Activated CD4-positive, alpha-beta T cell treated with anti-CD3 and anti-CD28 coated beads for 36 hours (primary cell): ENCODE measurements around the gene LRRC8D. TPM values are rescaled to one million over a fixed set of nuclear protein-coding genes. Genes with fewer than 3 reads are reported as not detected.

Experiments used
- ATAC-seq: fragments of 200-7000 bp; cut with Tn5 transposase; one replicate; pipeline ENCODE4 v1.10.0; 2021; ENCODE audit warnings: mild to moderate bottlenecking, moderate library complexity
- CTCF ChIA-PET: fragments of 350-600 bp; sonication (Branson Sonifier 250); formaldehyde crosslinking; loops from one replicate; lab custom pipeline; 2021; ENCODE audit warnings: antibody characterized with exemption; lab: Charles Lee
- POLR2A ChIA-PET: fragments of 350-600 bp; sonication (Branson Sonifier 250); formaldehyde crosslinking; loops from one replicate; lab custom pipeline; 2021; ENCODE audit warnings: antibody characterized with exemption, inconsistent platforms; lab: Charles Lee
- DNase-seq: peaks from one replicate; pipeline ENCODE4 v3.0.0-alpha.2; 2020
- H3K27ac Mint-ChIP-seq: one replicate; pipeline ENCODE4 v1.8.0; 2021; ENCODE audit warnings: mixed read lengths
- H3K27me3 Mint-ChIP-seq: one replicate; pipeline ENCODE4 v1.8.0; 2021; ENCODE audit warnings: mixed read lengths
- H3K36me3 Mint-ChIP-seq: one replicate; pipeline ENCODE4 v1.8.0; 2021; ENCODE audit warnings: low read depth, mixed read lengths
- H3K4me1 Mint-ChIP-seq: one replicate; pipeline ENCODE4 v1.8.0; 2021; ENCODE audit warnings: mixed read lengths
- H3K4me3 Mint-ChIP-seq: one replicate; pipeline ENCODE4 v1.8.0; 2021; ENCODE audit warnings: mild to moderate bottlenecking, moderate library complexity, mixed read lengths
- H3K9me3 Mint-ChIP-seq: one replicate; pipeline ENCODE4 v1.8.0; 2021; ENCODE audit warnings: low read depth, mixed read lengths
- intact Hi-C, 2 experiments: fragments of 100-400 bp; cut with DNase I in 1 of 2; cut with micrococcal nuclease in 1 of 2; formaldehyde crosslinking; loops; one replicate each; pipeline versions ENCODE4 v1.14.2 to v1.15.1; 2022 to 2024; cut with DNase I, micrococcal nuclease
- total RNA-seq, 2 experiments: library from RNA; stranded (reverse); gene quantifications; one replicate each; pipeline ENCODE4 v1.2.3, GENCODE V29; 2021

Gene LRRC8D
- total RNA-seq, 2 experiments from 2014 or later: 24.3 to 30.0 TPM

DNA sequence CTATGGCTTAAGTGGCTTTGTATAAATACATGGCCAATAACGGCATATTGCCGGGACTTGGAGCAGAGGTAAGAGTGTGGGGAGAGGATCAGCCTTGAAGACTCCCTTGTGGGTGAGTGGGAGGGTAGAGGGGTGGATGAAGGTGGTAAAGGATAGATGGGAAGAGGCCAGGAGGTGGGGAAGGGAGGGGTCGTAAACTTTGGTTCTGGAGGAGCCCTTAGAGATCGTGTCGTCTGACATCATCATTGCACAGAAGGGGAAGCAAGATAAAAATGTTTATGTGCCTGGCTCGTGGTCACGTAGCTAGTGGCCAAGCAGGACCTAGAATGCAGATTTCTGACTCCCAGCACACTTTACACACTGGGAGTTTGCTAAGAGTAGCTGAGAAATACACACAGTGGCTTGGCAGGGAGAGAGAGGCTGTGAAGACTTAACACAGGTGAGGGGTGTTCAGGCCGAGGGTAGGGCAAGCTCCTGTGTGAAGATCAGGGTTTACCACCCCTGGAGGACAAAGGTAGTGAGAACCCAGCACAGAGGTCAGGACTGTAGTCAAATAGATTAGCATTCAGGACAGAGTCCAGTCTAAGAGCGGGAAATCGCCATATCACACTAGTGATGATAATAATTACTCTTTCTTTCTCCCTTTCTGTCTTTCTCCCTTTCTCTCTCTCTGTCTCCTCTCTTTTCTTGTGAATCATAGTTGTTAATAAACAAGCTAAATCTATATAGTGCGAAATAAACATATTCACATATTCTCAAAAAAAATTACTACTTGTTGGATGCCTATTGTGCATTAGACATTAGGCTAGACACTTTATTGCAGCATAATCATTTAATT lies 75.5 kb downstream of the LRRC8D start:
- ATAC-seq: no peak
- DNase-seq: no peak
- Mint-ChIP-seq H3K9me3 (no peaks in the 10 kb centered on the region), H3K36me3 (peaks cover 16% of the 10 kb centered on the region), H3K4me3 (no peak overlapping the region), H3K4me1 (peaks cover 30% of the 10 kb centered on the region), H3K27ac (no peak overlapping the region), H3K27me3 (no peaks in the 10 kb centered on the region)
- ChIA-PET POLR2A (no interaction called here), CTCF (interaction anchor here (0.8 to 1.0 kb wide), 2 partner anchors 12 kb away, joined by 3 read pairs; no protein-coding TSS in a partner anchor)
- intact Hi-C loops: no loop called here

DNA sequence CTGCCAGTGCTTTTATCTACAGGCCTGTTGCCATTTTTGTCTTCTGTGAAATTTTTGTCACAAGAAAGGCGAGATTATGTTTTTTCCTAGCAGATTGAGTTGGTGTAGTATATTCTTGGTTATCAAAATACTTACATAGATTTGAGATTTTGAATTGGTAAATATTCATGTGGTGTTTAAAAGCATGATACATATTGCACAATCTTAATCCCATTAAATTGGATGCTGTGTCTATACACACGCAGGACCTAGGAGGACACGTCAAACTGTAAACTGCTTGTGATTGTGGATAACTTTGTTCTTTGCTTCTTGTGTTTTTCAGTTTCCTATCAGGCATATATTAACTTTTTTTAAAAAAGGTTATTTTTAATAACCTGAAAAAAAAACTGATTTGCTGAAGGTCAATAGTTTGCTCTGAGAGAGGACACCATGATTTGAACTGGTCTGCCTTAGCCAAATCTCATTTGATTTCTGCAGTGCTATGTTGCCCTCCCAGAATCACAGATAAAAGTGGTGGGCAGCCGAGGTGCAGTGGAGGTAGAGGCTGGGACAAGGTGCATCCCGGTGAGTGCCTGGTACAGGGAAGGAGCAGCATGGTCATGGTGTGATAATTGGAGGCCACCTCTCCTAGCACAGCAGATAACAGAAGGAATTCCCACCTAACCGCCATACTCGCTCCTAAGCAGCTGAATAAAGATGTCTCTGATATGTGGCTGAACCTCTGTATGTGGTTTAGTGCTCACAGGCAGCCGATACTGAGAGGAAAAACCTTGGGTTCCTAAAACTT lies 76.7 kb downstream of the LRRC8D start:
- POLR2A ChIA-PET: no interaction called here
- Mint-ChIP-seq H3K36me3 (peaks cover 10% of the 10 kb centered on the region), H3K27me3 (no peaks in the 10 kb centered on the region), H3K9me3 (no peaks in the 10 kb centered on the region), H3K4me3 (no peak overlapping the region), H3K27ac (no peak overlapping the region), H3K4me1 (peaks cover 29% of the 10 kb centered on the region)
- CTCF ChIA-PET: no interaction called here
- DNase-seq: no peak
- no peak for ATAC-seq
- intact Hi-C loops: no loop called here

DNA sequence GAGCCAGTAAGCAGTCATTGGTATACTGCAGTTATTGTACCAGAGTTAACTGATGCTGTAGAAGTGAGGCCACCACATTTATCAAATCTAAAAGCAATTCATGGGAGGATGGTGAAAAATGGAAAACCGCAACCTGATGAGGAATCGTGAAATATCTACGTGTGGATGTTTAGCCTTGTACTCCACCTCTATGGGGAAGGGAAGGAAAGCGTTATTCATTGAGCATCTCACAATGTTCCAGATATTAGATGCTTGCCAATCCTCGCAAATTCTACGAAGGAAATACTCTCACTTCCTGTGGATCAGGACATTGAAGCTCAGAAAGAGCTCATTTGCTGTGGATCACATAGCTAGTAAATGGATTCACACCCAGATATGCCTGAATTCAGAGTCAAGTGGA lies 77.3 kb downstream of the LRRC8D start:
- no peak overlapping the region for H3K27ac Mint-ChIP-seq
- peaks cover 32% of the 10 kb centered on the region for H3K4me1 Mint-ChIP-seq
- no peak overlapping the region for H3K4me3 Mint-ChIP-seq
- H3K27me3 Mint-ChIP-seq: no peaks in the 10 kb centered on the region
- no peak for DNase-seq
- ChIA-PET POLR2A (no interaction called here), CTCF (no interaction called here)
- no peak for ATAC-seq
- H3K9me3 Mint-ChIP-seq: no peaks in the 10 kb centered on the region
- H3K36me3 Mint-ChIP-seq: peaks cover 11% of the 10 kb centered on the region
- intact Hi-C loops: no loop called here

DNA sequence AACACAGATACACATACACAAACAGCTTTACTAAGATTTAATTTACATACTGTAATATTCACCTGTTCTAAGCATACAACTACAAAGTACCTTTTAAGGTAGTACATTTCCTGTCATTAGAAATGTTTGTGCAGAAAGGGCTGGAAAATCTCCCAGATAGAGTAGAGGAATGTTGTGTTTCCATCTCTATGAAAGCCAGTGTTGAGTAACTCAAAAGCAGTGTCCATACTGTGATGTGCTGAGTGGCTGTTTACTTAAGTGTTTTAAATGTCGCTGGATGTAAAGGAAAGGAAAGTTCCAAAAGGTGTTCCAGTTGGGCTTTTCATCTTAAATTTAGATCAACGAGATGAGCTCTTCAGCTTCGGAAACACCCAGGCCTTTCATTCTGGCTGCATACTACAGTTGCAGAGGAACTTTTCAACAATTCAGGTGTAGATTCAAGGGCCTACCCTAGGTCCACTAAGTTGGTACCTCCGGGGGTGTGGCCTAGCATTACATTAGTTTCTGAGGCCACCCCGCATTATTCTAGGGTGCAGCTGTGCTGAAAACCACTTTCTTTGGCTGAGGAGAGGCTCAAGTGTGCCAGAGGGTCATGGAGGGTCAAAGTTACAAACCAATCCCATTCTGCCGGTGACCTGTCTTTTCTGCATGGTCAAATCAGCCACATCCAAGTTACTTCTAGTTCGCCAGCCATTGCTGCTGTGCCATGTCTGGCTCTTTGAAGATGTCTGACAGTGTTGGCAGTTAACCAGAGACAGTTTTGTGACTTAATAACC lies 78.1 kb downstream of the LRRC8D start:
- H3K36me3 Mint-ChIP-seq: peaks cover 14% of the 10 kb centered on the region
- ChIA-PET CTCF (interaction anchor here (1.0 kb wide), 1 partner anchor 102 kb away, joined by 3 read pairs; no protein-coding TSS in a partner anchor), POLR2A (no interaction called here)
- H3K9me3 Mint-ChIP-seq: no peaks in the 10 kb centered on the region
- DNase-seq: no peak
- H3K27ac Mint-ChIP-seq: no peak overlapping the region
- no peak for ATAC-seq
- H3K27me3 Mint-ChIP-seq: no peaks in the 10 kb centered on the region
- intact Hi-C loops: no loop called here
- H3K4me3 Mint-ChIP-seq: no peak overlapping the region
- peaks cover 39% of the 10 kb centered on the region for H3K4me1 Mint-ChIP-seq

DNA sequence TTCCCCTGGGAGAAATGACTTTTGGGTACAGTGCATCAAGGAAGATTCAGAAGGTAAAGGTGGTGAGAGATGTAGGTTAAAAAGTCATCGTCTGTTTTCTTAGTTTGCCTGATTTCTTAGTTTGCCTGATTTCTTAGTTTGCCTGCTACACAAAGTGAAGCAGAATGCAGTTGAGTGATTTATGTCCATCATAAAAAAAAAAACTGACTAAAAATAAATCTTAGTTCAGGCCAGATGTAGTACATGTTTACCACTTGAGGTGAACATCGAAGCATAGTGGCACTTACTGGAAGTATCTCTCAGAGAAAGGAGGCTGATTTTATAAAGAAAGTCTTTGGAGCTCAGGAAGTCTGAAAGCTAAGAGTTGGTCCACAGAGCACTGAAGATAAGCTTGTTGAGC lies 79.5 kb downstream of the LRRC8D start:
- H3K27me3 Mint-ChIP-seq: no peaks in the 10 kb centered on the region
- H3K36me3 Mint-ChIP-seq: peaks cover 14% of the 10 kb centered on the region
- intact Hi-C loops: no loop called here
- H3K9me3 Mint-ChIP-seq: no peaks in the 10 kb centered on the region
- peaks cover 43% of the 10 kb centered on the region for H3K4me1 Mint-ChIP-seq
- ChIA-PET POLR2A (no interaction called here), CTCF (interaction anchor here (1.1 kb wide), 1 partner anchor 96 kb away, joined by 4 read pairs; no protein-coding TSS in a partner anchor)
- ATAC-seq (no peak), DNase-seq (no peak)
- H3K27ac Mint-ChIP-seq: no peak overlapping the region
- no peak overlapping the region for H3K4me3 Mint-ChIP-seq

DNA sequence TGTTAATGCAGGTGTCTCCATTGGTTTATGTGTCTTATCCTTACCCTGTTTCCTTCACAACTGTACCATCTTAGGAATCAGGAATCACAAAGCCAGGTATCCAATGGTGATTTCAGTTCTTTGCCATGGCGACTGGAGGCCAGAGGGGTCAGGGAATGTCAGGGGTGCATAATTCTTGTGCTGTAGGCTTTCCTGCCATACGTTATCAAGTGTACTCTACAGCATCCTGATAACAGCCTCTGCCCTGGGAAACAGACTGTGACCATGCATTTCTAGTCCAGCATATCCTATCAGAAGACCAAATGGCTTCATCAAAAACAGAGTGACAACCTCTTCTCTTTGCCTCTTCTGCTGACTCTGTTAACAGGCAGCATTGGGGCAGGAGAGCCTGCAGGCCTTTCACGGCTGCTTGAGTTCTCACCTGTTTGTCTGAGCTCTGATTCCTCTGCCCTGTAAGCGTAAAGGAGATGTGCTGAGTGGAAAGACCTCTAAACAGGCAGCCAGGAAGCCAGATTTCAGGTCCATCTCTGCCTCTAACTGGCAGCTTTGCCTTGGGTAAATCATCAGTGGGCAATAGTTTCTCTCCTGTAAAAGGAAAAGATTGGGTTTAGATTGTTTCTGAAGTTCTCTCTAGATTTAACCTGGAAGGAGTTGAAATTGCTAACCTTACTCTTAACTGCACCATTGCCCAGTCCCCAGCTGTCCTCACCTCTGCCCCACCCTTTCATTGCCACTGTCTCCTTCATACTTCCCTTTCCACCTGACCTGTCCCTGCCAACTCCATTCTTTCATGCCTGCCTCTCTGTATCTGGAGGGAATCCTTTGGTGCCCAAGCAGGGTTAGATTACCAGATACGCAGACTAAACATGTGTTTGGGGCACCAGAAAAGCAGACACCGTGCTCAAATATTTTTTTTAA lies 80.2 kb downstream of the LRRC8D start:
- Mint-ChIP-seq H3K36me3 (peaks cover 12% of the 10 kb centered on the region), H3K4me1 (peaks cover 47% of the 10 kb centered on the region), H3K27me3 (no peaks in the 10 kb centered on the region), H3K4me3 (no peak overlapping the region), H3K9me3 (no peaks in the 10 kb centered on the region), H3K27ac (no peak overlapping the region)
- ChIA-PET CTCF (interaction anchor here (1.0 to 1.1 kb wide), 2 partner anchors 96 to 100 kb away, joined by 3 to 4 read pairs; no protein-coding TSS in a partner anchor), POLR2A (no interaction called here)
- ATAC-seq: no peak
- intact Hi-C loops: no loop called here
- DNase-seq: no peak

DNA sequence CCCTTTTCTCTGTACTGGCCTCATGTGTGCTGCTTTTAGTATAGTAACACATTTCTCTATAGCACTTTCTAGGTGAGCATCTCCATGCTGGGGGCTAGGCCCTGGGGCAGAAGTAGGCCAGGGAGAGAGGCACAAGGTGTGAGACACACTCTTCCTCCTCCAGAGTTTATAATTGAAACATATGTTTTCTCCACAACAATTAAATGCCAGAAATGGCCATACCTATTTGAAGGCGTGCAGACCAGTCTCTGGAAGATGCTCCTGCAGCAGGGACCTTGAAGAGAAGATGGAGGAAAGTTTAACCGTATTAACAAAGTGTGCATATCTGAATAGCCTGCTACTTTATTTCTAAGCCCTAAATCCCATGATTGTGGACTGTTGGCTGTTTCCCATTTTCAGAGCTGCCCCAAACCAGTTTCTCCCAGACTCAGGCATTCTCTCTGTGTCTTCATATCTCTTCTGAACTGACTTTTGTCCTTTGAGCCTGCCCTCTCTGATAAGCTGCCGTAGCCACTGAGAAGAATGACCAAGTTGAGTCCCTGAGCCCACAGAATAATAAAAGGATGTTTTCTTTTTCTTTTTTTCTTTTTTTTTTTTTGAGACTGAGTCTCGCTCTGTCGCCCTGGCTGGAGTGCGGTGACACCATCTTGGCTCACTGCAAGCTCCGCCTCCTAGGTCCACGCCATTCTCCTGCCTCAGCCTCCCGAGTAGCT lies 81.3 kb downstream of the LRRC8D start:
- intact Hi-C loops: no loop called here
- Mint-ChIP-seq H3K36me3 (peaks cover 18% of the 10 kb centered on the region), H3K9me3 (no peaks in the 10 kb centered on the region), H3K4me1 (peaks cover 58% of the 10 kb centered on the region), H3K4me3 (no peak overlapping the region), H3K27me3 (no peaks in the 10 kb centered on the region), H3K27ac (no peak overlapping the region)
- DNase-seq (no peak), ATAC-seq (no peak)
- POLR2A ChIA-PET: no interaction called here
- CTCF ChIA-PET: interaction anchor here (0.6 kb wide), 1 partner anchor 122 kb away, joined by 4 read pairs; no protein-coding TSS in a partner anchor

DNA sequence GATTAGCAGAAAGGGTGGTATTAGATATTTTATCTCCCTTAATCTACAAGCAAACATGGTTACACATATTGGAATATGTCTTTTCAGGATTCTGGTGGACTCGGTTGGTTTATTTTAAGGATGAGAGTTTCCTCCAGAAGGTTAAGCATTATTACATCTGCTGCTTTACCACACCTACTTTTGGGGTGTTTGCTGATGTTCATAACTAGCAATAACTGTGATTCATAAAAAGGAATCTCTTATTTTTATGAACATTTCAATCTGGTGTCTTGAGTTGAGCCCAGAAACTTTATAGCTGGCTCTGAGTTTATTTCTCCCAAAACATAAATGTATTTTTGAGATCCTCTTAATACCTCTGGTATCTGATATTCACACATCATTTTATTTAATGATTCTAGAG lies 82.7 kb downstream of the LRRC8D start:
- H3K36me3 Mint-ChIP-seq: peaks cover 18% of the 10 kb centered on the region
- no peak overlapping the region for H3K4me3 Mint-ChIP-seq
- no peak for DNase-seq
- ChIA-PET CTCF (no interaction called here), POLR2A (no interaction called here)
- H3K27me3 Mint-ChIP-seq: no peaks in the 10 kb centered on the region
- ATAC-seq: no peak
- no peak overlapping the region for H3K27ac Mint-ChIP-seq
- intact Hi-C loops: no loop called here
- no peaks in the 10 kb centered on the region for H3K9me3 Mint-ChIP-seq
- peaks cover 67% of the 10 kb centered on the region for H3K4me1 Mint-ChIP-seq

DNA sequence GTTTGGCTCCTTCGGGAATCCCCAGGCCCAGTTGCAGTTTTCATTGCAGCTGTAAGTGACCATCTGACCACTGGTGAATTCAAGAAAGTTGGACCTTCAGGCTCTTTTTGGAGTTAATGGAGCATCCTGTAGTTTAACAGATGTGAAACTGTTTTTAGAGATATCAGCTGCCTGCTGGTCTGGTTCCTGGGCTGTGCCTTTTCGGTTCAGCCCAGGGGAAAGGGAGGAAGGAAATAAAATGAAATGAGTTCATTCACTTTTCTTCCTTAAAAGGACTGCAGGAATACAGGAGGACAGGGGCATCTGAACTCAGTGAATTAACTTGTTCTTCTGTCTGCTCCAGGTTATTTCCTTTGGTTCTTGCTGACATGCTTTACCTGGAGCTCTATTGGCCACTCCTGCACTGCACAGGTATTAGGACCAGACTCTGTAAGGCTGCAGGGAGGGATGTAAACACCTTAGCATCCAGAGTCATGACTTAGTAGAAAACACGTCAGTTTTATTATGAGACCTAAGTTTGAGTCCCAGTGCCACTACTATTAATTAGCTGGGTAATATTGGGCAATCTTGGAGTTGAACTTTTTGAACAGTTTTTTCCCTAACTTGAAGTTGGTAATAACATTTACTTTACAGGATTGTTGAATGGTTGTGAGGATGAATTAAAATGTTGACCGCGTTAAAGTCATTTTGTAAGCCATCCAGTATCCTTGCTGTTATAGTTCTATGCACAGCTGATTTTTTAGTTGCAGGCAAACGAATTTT lies 83.6 kb downstream of the LRRC8D start:
- Mint-ChIP-seq H3K4me3 (no peak overlapping the region), H3K27ac (no peak overlapping the region), H3K9me3 (no peaks in the 10 kb centered on the region), H3K36me3 (peaks cover 20% of the 10 kb centered on the region), H3K27me3 (no peaks in the 10 kb centered on the region), H3K4me1 (peaks cover 71% of the 10 kb centered on the region)
- POLR2A ChIA-PET: no interaction called here
- DNase-seq: no peak
- CTCF ChIA-PET: interaction anchor here (0.7 to 1.9 kb wide), 5 partner anchors 12 to 148 kb away, joined by 3 to 5 read pairs (median 4); no protein-coding TSS in a partner anchor
- intact Hi-C loops: no loop called here
- ATAC-seq: no peak
